Adipose tissue (tissue), 3 donors: ENCODE results near the gene STIP1. TPM values are rescaled to one million over a fixed set of nuclear protein-coding genes. Genes with fewer than 3 reads are reported as not detected.

Experiments
- H3K27ac ChIP-seq: one replicate; pipeline ENCODE4 v1.5.1; 2013; ENCODE audit warnings: low read depth, low read length
- WGBS, 3 donors: extraction: QIAGEN DNeasy Blood & Tissue Kit; methylation state at CpG; one replicate each; pipeline ENCODE4 v1.1.7; 2013; 5-methylcytosine and 5-hydroxymethylcytosine counted together
- polyA plus RNA-seq, 3 donors: library from polyadenylated mRNA; stranded (reverse); fragments of 200-250 nt; gene quantifications; one replicate each; pipeline ENCODE4 v1.2.3, GENCODE V29; 2013
- donor health status: healthy with polysubstance abuse.
- donor health status: Bipolar disorder and iron deficiency.
- donor health status: healthy.

The STIP1 gene
- polyA plus RNA-seq, 3 donors = 30.0 to 65.6 (median 46.3) TPM

DNA sequence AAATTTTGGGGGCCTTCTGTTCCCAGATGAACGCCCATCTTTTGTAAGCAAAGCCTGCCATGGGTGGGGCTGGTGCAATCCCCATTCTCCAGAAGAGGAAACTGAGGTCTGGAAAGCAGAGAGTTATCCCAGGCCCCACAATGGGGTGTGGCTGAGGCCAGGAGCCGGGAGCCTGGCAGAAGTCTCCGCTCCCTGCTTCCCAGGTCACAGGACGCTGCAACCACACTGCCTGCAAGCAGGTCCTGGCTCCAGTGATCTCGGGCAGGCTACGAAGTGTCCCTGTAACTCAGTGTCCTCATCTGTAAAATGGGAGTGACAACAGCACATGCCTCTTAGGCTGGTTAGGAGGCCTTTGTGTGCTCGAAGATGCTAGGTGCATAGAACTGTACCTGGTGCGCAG is 67.1 kb downstream of the STIP1 start:
- WGBS, 3 donors = 77 to 83% (median 82%) methylated on average over 8 of the region's 8 CpGs
- H3K27ac ChIP-seq = no peak overlapping the region

DNA sequence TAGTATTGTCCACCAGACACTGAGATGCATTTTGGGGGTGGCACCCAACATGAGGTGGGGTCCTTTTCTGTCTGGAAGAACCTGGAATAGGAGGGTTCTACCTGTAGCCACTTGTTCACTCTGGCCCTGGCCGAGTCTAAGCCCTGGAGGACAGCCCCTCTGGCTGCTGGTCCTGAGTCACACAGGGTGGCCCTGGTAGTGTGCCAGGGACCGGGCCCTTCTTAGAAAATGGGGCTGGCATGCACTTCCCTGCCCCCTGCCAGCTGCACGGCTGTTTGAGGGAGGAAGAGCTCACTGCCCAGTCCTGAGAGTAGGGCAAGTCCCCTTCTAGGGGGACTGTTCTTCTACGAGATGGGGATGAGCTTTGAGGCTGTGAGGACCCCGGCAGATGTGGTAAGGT is 67.5 kb downstream of the STIP1 start:
- 62 to 65% (median 62%) methylated on average over 5 of the region's 5 CpGs for WGBS, 3 donors
- H3K27ac ChIP-seq = no peak overlapping the region

Other genes with a start within 250 kb of the STIP1 start
- 10 to 100 TPM in 1 of 3 donors, 1 to 10 TPM in 2; 6.7 to 13.9 (median 7.6) TPM for gene NAA40, start 247.2 kb upstream of the STIP1 start, polyA plus RNA-seq
- 100 to 1,000 TPM; 348 to 933 (median 669) TPM for gene COX8A, start 211.6 kb upstream of the STIP1 start, polyA plus RNA-seq
- 10 to 100 TPM; 35.3 to 62.4 (median 50.5) TPM for gene OTUB1, start 199.7 kb upstream of the STIP1 start, polyA plus RNA-seq
- gene FLRT1, start 150.2 kb upstream of the STIP1 start, polyA plus RNA-seq = under 1 TPM; 0.10 to 0.14 (median 0.11) TPM
- 10 to 100 TPM; 27.6 to 66.7 (median 38.7) TPM for gene MACROD1, start 20.1 kb upstream of the STIP1 start, polyA plus RNA-seq
- 10 to 100 TPM in 2 of 3 donors, 1 to 10 TPM in 1; 5.6 to 39.9 (median 26.7) TPM for gene FERMT3, start 20.6 kb downstream of the STIP1 start, polyA plus RNA-seq
- gene TRPT1, start 40.0 kb downstream of the STIP1 start, polyA plus RNA-seq = 10 to 100 TPM; 42.2 to 61.3 (median 46.7) TPM
- 10 to 100 TPM; 42.5 to 51.3 (median 49.4) TPM for gene NUDT22, start 40.1 kb downstream of the STIP1 start, polyA plus RNA-seq
- 10 to 100 TPM; 34.4 to 47.0 (median 42.8) TPM for gene DNAJC4, start 44.4 kb downstream of the STIP1 start, polyA plus RNA-seq
- gene VEGFB, start 48.4 kb downstream of the STIP1 start, polyA plus RNA-seq = 100 to 1,000 TPM in 2 of 3 donors, 10 to 100 TPM in 1; 53.2 to 327 (median 249) TPM
- gene FKBP2, start 54.9 kb downstream of the STIP1 start, polyA plus RNA-seq = 100 to 1,000 TPM; 105 to 176 (median 137) TPM
- 100 to 1,000 TPM; 102 to 148 (median 139) TPM for gene PPP1R14B, start 60.8 kb downstream of the STIP1 start, polyA plus RNA-seq
- 10 to 100 TPM in 2 of 3 donors, 1 to 10 TPM in 1; 5.7 to 22.2 (median 11.1) TPM for gene PLCB3, start 65.4 kb downstream of the STIP1 start, polyA plus RNA-seq
- gene BAD, start 98.5 kb downstream of the STIP1 start, polyA plus RNA-seq = 100 to 1,000 TPM in 1 of 3 donors, 10 to 100 TPM in 2; 40.5 to 115 (median 70.6) TPM
- gene GPR137, start 99.7 kb downstream of the STIP1 start, polyA plus RNA-seq = 10 to 100 TPM; 13.0 to 28.5 (median 25.2) TPM
- gene KCNK4, start 105.1 kb downstream of the STIP1 start, polyA plus RNA-seq = under 1 TPM in 1 of 3 donors, not detected in 2; 0.04 TPM
- under 1 TPM in 2 of 3 donors, not detected in 1; 0.15 TPM for gene CATSPERZ, start 114.2 kb downstream of the STIP1 start, polyA plus RNA-seq
- gene ESRRA, start 119.4 kb downstream of the STIP1 start, polyA plus RNA-seq = 10 to 100 TPM; 30.1 to 58.1 (median 49.6) TPM
- gene TRMT112, start 131.4 kb downstream of the STIP1 start, polyA plus RNA-seq = 100 to 1,000 TPM; 135 to 387 (median 213) TPM
- 100 to 1,000 TPM; 183 to 391 (median 277) TPM for gene PRDX5, start 131.9 kb downstream of the STIP1 start, polyA plus RNA-seq
- 10 to 100 TPM in 2 of 3 donors, 1 to 10 TPM in 1; 9.1 to 19.1 (median 11.7) TPM for gene CCDC88B, start 154.0 kb downstream of the STIP1 start, polyA plus RNA-seq
- gene RPS6KA4, start 173.0 kb downstream of the STIP1 start, polyA plus RNA-seq = 10 to 100 TPM; 11.1 to 29.4 (median 25.3) TPM